SK-N-DZ (cell line): ENCODE data around the gene HOXD1.

Source experiments
- DNase-seq: peaks from one replicate; pipeline ENCODE4 v3.0.0-alpha.2; 2015; ENCODE audit warnings: low spot score

The HOXD1 gene

GRCh38 chr2:176152350-176153181, 35.9 kb upstream of the HOXD1 start:
- no peak for DNase-seq

- DNase-seq: no peak
Observed at GRCh38 chr2:176154576-176155252, 33.8 kb upstream of the HOXD1 start.

- no peak for DNase-seq
Observed at GRCh38 chr2:176155356-176156044, 33.0 kb upstream of the HOXD1 start.

- DNase-seq: no peak
Observed at GRCh38 chr2:176156301-176156806, 32.1 kb upstream of the HOXD1 start.

DNA sequence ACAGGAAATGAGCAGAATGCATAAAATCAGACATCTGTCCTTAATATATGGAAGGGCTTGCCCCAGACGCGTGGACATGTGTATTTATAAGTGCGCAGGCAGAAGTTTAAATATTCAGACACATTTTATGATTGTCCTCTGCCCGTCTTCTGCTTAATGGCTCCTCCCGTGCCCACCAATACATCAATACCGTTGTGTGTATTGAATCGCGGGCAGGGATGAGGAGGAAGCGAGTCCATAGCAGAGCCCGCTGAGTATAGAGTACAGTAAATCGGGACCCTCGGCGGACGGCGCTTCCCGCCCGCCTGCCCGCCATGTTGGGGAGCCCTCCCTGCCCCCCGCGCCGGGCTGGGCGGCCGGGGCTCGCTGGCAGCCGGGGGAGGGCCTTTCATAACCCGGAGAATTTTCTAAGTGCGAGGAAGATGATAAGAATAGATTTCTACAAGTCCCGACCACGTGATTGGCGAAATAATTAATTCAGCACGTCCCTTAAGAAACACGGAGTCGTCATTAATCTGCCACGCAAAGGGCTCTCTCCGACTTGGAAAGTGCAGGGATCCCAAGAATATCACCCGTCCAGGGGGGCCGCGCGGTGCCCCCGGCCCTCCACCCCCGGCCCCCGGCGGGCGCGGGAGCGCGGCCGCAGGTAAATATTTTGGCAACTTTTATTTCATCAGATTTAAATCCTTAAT, 31.5 kb upstream of the HOXD1 start, which contains the start of gene HOXD3:
TSS of gene HOXD3 (plus strand) at position 501 of the 692 bp plus-strand sequence. CDS start 11,808 bp downstream, outside the sequence.
- no peak for DNase-seq

GRCh38 chr2:176157499-176158185, 30.8 kb upstream of the HOXD1 start:
- DNase-seq: no peak

GRCh38 chr2:176158186-176158591, 30.3 kb upstream of the HOXD1 start:
- no peak for DNase-seq

DNA sequence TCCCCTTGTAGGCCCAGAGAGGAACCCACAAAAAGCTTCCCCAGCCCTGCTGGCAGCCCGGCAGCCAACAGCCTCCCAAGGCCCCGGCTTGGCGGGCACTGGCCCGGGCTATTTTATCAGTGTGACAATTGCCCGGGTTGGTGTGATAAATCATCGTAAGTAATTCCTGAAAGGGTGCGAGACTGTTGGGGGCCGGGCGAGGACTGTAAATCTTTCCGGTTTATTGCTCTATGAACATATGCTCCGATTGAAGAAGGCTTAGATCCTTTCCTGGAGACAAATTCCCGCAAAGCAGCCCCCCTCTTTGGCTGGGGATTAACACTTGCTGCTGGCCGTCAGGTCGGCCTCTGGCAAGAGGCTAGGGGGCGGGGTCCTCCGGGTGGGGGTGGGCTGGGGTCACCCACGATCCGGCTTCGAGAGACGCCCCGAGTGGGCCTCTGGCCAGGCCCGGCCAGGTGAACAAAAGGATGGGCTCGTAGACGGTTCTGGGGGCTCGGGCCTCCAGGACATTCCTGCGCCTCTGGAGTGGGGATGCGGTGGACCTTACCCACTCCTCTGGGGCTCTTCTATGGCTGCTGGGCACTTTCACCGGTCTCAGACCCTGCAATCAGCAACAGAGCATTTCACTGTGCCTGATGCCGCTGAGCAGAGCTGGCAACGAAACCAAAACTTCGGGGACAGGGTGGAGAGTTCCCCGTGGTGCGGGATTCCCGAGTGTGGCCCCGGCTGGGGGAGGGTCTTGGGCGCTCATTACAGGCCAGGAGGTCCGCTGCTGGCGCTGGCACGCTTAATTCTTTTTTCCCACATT, 29.4 kb upstream of the HOXD1 start:
- DNase-seq: no peak

GRCh38 chr2:176159663-176160250, 28.7 kb upstream of the HOXD1 start:
- no peak for DNase-seq

DNA sequence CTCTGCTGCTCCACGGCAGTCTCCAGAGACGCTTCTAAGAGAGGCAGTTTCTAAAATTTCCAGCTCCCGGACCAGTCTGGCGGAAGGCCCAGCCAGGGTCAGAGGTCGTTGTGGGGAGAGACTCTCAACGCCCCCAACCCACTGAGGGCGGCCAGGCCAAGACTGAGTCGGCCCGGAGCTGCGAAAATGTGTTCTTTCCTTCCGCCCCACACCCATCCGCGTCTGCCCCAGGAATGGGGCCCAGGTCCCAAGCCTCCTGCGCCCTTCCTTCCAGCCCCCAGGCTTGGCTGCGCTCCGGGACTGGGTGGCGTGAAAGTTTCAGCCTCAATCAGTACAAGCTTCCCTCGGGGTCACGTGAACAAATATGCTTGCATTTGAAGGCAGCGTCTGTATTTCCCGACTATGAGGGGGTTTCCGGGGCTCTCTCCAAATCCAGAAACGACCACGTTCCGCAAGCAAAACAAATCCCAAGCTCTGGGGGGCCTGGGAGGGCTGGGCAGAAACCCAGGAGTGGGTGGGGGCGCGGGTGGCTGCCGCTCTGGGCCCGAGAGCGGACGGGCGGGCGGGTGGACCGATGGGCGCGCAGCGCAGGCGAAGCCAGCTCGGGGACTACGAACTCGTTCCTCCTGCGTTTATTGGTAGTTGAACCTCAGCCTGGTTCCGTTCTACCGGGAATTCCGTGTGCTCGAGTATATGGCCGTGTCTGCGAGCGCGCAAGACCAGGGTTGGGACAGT, 28.1 kb upstream of the HOXD1 start:
- DNase-seq: no peak

GRCh38 chr2:176160986-176161824, 27.3 kb upstream of the HOXD1 start:
- DNase-seq: no peak

- no peak for DNase-seq
Observed at GRCh38 chr2:176161825-176162626, 26.4 kb upstream of the HOXD1 start.

DNA sequence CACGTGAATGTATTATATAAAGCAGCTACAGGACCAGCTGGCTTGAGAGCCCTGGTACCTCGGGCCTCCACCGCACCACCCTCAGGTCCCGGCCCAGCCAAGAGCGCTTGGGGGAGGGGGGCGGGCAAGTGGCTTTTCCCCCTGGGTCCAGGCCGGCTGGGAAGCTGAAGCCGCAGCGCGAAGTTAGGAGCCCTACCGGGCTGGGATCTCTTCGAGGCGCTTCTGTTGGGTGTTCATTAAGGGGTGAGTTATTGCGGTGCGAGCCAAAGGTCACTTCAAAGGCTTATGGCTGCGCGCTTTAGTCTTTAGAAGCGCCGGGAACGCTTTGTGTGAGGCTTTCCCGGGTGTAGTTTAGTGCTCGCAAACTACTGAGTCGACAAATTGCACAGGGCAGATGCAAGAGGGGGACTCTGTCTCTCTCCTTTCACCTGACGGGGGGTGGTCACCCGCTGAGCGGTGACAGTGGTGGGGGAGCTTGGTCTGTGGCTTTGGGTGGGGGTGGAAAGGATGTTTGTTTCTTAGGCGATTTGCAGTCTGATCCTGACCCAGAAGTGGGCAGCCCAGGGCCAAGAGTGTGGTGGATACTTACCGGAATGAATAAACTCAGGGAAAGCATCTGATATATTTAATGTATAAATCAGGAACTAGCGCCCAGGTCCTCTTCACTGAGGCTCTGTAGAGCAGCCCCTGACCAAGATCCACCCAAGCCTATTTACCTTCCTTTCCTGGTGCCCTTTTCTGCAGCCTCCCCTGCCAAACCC, 25.4 kb upstream of the HOXD1 start:
- DNase-seq: no peak

DNA sequence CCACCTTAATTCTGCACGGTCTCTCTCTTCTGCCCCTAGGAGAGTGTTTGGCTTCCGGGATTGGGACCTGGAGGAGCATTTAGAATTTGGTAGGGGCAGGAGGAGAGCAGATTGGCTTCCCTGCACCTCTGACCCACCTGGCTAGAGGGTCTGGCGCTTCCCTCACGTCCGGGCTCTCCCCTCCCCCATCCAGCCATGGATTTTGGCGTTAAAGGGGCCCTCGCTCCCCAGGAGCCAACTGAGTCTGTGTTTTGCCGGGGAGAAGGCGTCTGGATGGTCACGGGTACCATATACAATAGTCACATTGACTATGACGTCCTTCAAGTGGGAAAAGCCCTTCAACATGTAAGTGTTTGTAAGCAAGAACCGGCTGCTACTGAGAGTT, 24.8 kb upstream of the HOXD1 start:
- no peak for DNase-seq

DNA sequence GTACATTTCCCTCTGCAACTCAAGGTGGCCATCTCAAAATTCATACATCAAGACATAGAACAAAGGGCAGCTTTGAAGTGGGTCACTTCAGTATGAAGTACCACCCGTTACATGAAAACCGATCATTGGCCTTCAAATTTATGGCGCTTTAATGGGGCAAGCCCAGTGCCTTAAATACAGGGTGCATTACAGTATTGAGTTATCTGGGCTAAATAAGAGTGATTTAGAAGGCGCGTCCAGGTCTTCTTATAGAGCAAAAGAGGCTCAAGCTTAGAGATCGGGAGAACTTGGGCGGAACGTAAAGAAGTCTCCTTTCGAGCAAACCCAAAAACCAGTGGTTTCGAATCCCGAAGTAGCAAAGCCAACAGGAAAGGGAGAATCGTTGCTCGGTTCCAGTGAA, 24.3 kb upstream of the HOXD1 start:
- DNase-seq: no peak

DNA sequence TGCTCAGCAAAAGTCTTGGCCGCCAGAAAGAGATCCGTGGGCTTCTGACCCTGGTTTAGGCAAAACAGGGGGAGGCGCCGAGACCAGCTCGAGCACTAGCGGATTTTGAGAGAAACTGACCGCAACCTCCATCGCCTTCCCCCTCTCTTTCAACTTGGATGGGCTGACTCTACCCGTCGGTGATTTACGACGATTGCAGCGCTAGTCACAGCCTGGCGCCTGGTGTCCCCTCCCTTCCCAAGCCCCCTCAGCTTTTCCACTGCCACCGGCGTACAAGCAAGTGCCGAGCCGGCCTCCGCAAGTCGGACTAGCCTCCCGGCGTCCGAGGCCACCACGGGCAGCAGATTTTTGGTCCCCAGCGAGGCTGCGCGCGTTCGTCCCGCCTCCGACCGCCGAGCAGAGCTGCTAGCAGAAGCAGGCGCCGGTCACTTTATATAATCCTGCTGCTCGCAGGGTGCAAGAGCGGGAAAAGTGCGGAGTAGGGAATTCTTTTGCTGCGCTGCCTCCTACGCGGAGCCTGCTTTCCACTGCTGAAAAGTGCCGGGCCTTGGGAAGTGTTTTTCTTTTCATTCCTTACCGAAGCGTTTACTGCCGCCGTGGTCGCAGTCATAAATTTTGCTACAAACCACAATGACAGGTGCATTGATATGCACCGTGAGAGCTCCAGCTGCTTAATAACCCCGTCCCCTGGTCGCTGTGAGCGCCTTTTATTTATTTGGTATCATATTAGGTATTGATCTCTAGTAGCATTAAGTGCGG, 23.7 kb upstream of the HOXD1 start:
- DNase-seq: no peak
